ENCODE measurements around the gene SPAG5. TPM values are rescaled to one million over a fixed set of nuclear protein-coding genes. Genes with fewer than 3 reads are reported as not detected.
A peak's percentile ranks its signal among the peaks of the same experiment; 100 is the strongest.

SPAG5 gene
- total and polyA plus RNA-seq, 9 of the 15 experiments (the other 6 are each of a cell fraction or from before 2014, with no cell fraction given), result 94.4 to 286 (median 151) TPM

GRCh38 chr17:28599311-28600184 is 723 bp upstream of the SPAG5 start (continued):
- TF ChIP-seq AFF1 (IDR thresholded peaks at IDR 0.05; ENCODE audit: low read depth in 1 of 2, partially characterized antibody in 2 of 2), result peak in 1 of 2 experiments; percentile 26
- TF ChIP-seq DNMT1 (IDR thresholded peaks at IDR 0.05), result peak; percentile 50; the same call in 1 of the 2 replicates
- TF ChIP-seq, protein P1, sequence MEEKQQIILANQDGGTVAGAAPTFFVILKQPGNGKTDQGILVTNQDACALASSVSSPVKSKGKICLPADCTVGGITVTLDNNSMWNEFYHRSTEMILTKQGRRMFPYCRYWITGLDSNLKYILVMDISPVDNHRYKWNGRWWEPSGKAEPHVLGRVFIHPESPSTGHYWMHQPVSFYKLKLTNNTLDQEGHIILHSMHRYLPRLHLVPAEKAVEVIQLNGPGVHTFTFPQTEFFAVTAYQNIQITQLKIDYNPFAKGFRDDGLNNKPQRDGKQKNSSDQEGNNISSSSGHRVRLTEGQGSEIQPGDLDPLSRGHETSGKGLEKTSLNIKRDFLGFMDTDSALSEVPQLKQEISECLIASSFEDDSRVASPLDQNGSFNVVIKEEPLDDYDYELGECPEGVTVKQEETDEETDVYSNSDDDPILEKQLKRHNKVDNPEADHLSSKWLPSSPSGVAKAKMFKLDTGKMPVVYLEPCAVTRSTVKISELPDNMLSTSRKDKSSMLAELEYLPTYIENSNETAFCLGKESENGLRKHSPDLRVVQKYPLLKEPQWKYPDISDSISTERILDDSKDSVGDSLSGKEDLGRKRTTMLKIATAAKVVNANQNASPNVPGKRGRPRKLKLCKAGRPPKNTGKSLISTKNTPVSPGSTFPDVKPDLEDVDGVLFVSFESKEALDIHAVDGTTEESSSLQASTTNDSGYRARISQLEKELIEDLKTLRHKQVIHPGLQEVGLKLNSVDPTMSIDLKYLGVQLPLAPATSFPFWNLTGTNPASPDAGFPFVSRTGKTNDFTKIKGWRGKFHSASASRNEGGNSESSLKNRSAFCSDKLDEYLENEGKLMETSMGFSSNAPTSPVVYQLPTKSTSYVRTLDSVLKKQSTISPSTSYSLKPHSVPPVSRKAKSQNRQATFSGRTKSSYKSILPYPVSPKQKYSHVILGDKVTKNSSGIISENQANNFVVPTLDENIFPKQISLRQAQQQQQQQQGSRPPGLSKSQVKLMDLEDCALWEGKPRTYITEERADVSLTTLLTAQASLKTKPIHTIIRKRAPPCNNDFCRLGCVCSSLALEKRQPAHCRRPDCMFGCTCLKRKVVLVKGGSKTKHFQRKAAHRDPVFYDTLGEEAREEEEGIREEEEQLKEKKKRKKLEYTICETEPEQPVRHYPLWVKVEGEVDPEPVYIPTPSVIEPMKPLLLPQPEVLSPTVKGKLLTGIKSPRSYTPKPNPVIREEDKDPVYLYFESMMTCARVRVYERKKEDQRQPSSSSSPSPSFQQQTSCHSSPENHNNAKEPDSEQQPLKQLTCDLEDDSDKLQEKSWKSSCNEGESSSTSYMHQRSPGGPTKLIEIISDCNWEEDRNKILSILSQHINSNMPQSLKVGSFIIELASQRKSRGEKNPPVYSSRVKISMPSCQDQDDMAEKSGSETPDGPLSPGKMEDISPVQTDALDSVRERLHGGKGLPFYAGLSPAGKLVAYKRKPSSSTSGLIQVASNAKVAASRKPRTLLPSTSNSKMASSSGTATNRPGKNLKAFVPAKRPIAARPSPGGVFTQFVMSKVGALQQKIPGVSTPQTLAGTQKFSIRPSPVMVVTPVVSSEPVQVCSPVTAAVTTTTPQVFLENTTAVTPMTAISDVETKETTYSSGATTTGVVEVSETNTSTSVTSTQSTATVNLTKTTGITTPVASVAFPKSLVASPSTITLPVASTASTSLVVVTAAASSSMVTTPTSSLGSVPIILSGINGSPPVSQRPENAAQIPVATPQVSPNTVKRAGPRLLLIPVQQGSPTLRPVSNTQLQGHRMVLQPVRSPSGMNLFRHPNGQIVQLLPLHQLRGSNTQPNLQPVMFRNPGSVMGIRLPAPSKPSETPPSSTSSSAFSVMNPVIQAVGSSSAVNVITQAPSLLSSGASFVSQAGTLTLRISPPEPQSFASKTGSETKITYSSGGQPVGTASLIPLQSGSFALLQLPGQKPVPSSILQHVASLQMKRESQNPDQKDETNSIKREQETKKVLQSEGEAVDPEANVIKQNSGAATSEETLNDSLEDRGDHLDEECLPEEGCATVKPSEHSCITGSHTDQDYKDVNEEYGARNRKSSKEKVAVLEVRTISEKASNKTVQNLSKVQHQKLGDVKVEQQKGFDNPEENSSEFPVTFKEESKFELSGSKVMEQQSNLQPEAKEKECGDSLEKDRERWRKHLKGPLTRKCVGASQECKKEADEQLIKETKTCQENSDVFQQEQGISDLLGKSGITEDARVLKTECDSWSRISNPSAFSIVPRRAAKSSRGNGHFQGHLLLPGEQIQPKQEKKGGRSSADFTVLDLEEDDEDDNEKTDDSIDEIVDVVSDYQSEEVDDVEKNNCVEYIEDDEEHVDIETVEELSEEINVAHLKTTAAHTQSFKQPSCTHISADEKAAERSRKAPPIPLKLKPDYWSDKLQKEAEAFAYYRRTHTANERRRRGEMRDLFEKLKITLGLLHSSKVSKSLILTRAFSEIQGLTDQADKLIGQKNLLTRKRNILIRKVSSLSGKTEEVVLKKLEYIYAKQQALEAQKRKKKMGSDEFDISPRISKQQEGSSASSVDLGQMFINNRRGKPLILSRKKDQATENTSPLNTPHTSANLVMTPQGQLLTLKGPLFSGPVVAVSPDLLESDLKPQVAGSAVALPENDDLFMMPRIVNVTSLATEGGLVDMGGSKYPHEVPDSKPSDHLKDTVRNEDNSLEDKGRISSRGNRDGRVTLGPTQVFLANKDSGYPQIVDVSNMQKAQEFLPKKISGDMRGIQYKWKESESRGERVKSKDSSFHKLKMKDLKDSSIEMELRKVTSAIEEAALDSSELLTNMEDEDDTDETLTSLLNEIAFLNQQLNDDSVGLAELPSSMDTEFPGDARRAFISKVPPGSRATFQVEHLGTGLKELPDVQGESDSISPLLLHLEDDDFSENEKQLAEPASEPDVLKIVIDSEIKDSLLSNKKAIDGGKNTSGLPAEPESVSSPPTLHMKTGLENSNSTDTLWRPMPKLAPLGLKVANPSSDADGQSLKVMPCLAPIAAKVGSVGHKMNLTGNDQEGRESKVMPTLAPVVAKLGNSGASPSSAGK (IDR thresholded peaks at IDR 0.05), result peak; percentile 41; the same call in 1 of the 2 replicates
- peak; percentile 70 for TF ChIP-seq DPF2 (IDR thresholded peaks at IDR 0.05)
- no peak for TF ChIP-seq NUFIP1 (IDR thresholded peaks at IDR 0.05; ENCODE audit: partially characterized antibody)
- no peak for TF ChIP-seq HBP1 (CRISPR knock-in tag; IDR thresholded peaks at IDR 0.05)
- TF ChIP-seq IFI16 (CRISPR knock-in tag; IDR thresholded peaks at IDR 0.05), result no peak

All from K562 (cell line).